ENCODE results near the gene TRO.

GRCh38 chrX:54894159-54894558 lies 26.5 kb upstream of the TRO start:
- TF ChIP-seq CTCF (IDR thresholded peaks at IDR 0.05) (no peak), POLR2A (IDR thresholded peaks at IDR 0.05) (no peak)
